Muscle of leg (tissue), 11 donors: ENCODE measurements around the gene AEBP1. TPM values are rescaled to one million over a fixed set of nuclear protein-coding genes. Genes with fewer than 3 reads are reported as not detected.

ENCODE experiments used
- DNase-seq: peaks from one replicate; pipeline ENCODE4 v3.0.0; 2013
- H3K27ac ChIP-seq: one replicate; pipeline ENCODE4 v1.5.1; 2013; ENCODE audit warnings: mild to moderate bottlenecking, low read length, control low read depth
- H3K27me3 ChIP-seq: one replicate; pipeline ENCODE4 v1.6.1; 2013; ENCODE audit warnings: low read length; ENCODE audit not compliant: control insufficient read depth, insufficient read depth
- H3K36me3 ChIP-seq: one replicate; pipeline ENCODE4 v1.6.1; 2013; ENCODE audit warnings: low read length; ENCODE audit not compliant: control insufficient read depth, insufficient read depth
- H3K4me1 ChIP-seq: one replicate; pipeline ENCODE4 v1.6.1; 2013; ENCODE audit warnings: low read length; ENCODE audit not compliant: control insufficient read depth, insufficient read depth
- H3K4me3 ChIP-seq: one replicate; pipeline ENCODE4 v1.5.1; 2013; ENCODE audit warnings: low read length, control low read depth
- H3K9me3 ChIP-seq: replicated peaks from 2 replicates; pipeline ENCODE4 v1.6.1; 2013; ENCODE audit warnings: low read depth, low read length; ENCODE audit not compliant: control insufficient read depth
- WGBS: methylation state at CpG from one replicate; pipeline ENCODE4 v1.1.5; 2013; ENCODE audit warnings: missing lambda C conversion rate; ENCODE audit not compliant: insufficient coverage; 5-methylcytosine and 5-hydroxymethylcytosine counted together
- polyA plus RNA-seq, 8 donors: library from polyadenylated mRNA; unstranded; fragments of 120-200 nt; gene quantifications; one replicate each; pipeline versions ENCODE4 v1.2.1 to v1.2.3, GENCODE V29; 2013; ENCODE audit warnings: inconsistent platforms in 1 of 8, low replicate concordance in 1 of 8; ENCODE audit not compliant: insufficient read length in 8 of 8, insufficient read depth in 1 of 8
- total RNA-seq: library from RNA; stranded (reverse); fragments of 120-200 nt; gene quantifications from one replicate; pipeline ENCODE4 v1.2.4, GENCODE V29; 2013

Gene AEBP1
- total and polyA plus RNA-seq, 9 donors, result 64.8 to 152 (median 93.7) TPM

GRCh38 chr7:44142028-44142427, 37.9 kb downstream of the AEBP1 start:
- no peaks in the 10 kb centered on the region for H3K36me3 ChIP-seq
- H3K4me1 ChIP-seq, result peaks cover 45% of the 10 kb centered on the region
- H3K4me3 ChIP-seq, result no peak overlapping the region
- no peaks in the 10 kb centered on the region for H3K9me3 ChIP-seq
- DNase-seq, result no peak
- H3K27me3 ChIP-seq, result peaks cover 14% of the 10 kb centered on the region
- 88% methylated on average over 4 of the region's 4 CpGs for WGBS
- H3K27ac ChIP-seq, result peak overlapping the region; percentile 13

- H3K4me3 ChIP-seq, result no peak overlapping the region
- WGBS, result 49% methylated on average over 4 of the region's 6 CpGs
- H3K4me1 ChIP-seq, result peaks cover 60% of the 10 kb centered on the region
- no peaks in the 10 kb centered on the region for H3K36me3 ChIP-seq
- H3K27me3 ChIP-seq, result peaks cover 14% of the 10 kb centered on the region
- H3K9me3 ChIP-seq, result no peaks in the 10 kb centered on the region
- DNase-seq, result peak; percentile 75
- peak overlapping the region; percentile 78 for H3K27ac ChIP-seq
Observed at GRCh38 chr7:44143646-44144250, 39.6 kb downstream of the AEBP1 start.

- Histone ChIP-seq H3K27me3 (peaks cover 14% of the 10 kb centered on the region), H3K27ac (peak overlapping the region; percentile 78), H3K36me3 (no peaks in the 10 kb centered on the region), H3K4me1 (peaks cover 67% of the 10 kb centered on the region), H3K9me3 (no peaks in the 10 kb centered on the region), H3K4me3 (no peak overlapping the region)
- 91% methylated on average over 5 of the region's 6 CpGs for WGBS
- no peak for DNase-seq
Observed at GRCh38 chr7:44144426-44144967, 40.4 kb downstream of the AEBP1 start.

GRCh38 chr7:44144968-44145478, 40.9 kb downstream of the AEBP1 start:
- H3K27ac ChIP-seq, result peak overlapping the region; percentile 78
- H3K4me1 ChIP-seq, result peaks cover 72% of the 10 kb centered on the region
- no peaks in the 10 kb centered on the region for H3K9me3 ChIP-seq
- no peaks in the 10 kb centered on the region for H3K36me3 ChIP-seq
- peaks cover 14% of the 10 kb centered on the region for H3K27me3 ChIP-seq
- DNase-seq, result no peak
- peak overlapping the region; percentile 50 for H3K4me3 ChIP-seq
- WGBS, result 55% methylated on average over 31 of the region's 31 CpGs

GRCh38 chr7:44145479-44145968, 41.4 kb downstream of the AEBP1 start:
- Histone ChIP-seq H3K4me1 (peaks cover 77% of the 10 kb centered on the region), H3K4me3 (peak overlapping the region; percentile 50), H3K36me3 (no peaks in the 10 kb centered on the region), H3K27ac (peak overlapping the region; percentile 55), H3K9me3 (no peaks in the 10 kb centered on the region), H3K27me3 (peaks cover 14% of the 10 kb centered on the region)
- WGBS, result 3% methylated on average over 49 of the region's 53 CpGs
- no peak for DNase-seq

- Histone ChIP-seq H3K9me3 (no peaks in the 10 kb centered on the region), H3K4me1 (peaks cover 80% of the 10 kb centered on the region), H3K27me3 (peaks cover 14% of the 10 kb centered on the region), H3K27ac (peak overlapping the region; percentile 55), H3K4me3 (peak overlapping the region; percentile 50), H3K36me3 (no peaks in the 10 kb centered on the region)
- 18% methylated on average over 38 of the region's 65 CpGs for WGBS
- peak; percentile 81 for DNase-seq
Observed at GRCh38 chr7:44145969-44146911, 42.1 kb downstream of the AEBP1 start.

- peak; percentile 79 for DNase-seq
- H3K4me3 ChIP-seq, result no peak overlapping the region
Observed at GRCh38 chr7:44147026-44147991, 43.2 kb downstream of the AEBP1 start.

GRCh38 chr7:44148166-44148565, 44.0 kb downstream of the AEBP1 start:
- no peaks in the 10 kb centered on the region for H3K9me3 ChIP-seq
- no peak overlapping the region for H3K4me3 ChIP-seq
- peak overlapping the region; percentile 62 for H3K27ac ChIP-seq
- H3K4me1 ChIP-seq, result peaks cover 83% of the 10 kb centered on the region
- WGBS, result 36% methylated on average over 1 of the region's 2 CpGs
- H3K27me3 ChIP-seq, result peaks cover 14% of the 10 kb centered on the region
- DNase-seq, result no peak
- no peaks in the 10 kb centered on the region for H3K36me3 ChIP-seq

More at GRCh38 chr7:44147026-44147991, 43.2 kb downstream of the AEBP1 start:
- 22% methylated on average over 4 of the region's 33 CpGs for WGBS
- H3K36me3 ChIP-seq, result no peaks in the 10 kb centered on the region
- peaks cover 14% of the 10 kb centered on the region for H3K27me3 ChIP-seq
- H3K9me3 ChIP-seq, result no peaks in the 10 kb centered on the region
- peaks cover 80% of the 10 kb centered on the region for H3K4me1 ChIP-seq
- H3K27ac ChIP-seq, result peak overlapping the region; percentile 62

- 82% methylated on average over 7 of the region's 9 CpGs for WGBS
- no peak overlapping the region for H3K4me3 ChIP-seq
- peaks cover 81% of the 10 kb centered on the region for H3K4me1 ChIP-seq
- no peaks in the 10 kb centered on the region for H3K36me3 ChIP-seq
- H3K9me3 ChIP-seq, result no peaks in the 10 kb centered on the region
- no peak overlapping the region for H3K27ac ChIP-seq
- H3K27me3 ChIP-seq, result peaks cover 14% of the 10 kb centered on the region
- DNase-seq, result no peak
Observed at GRCh38 chr7:44148961-44149536, 44.9 kb downstream of the AEBP1 start.
